ENCODE measurements around the gene PSMG2. TPM values are rescaled to one million over a fixed set of nuclear protein-coding genes. Genes with fewer than 3 reads are reported as not detected.

The PSMG2 gene
- total RNA-seq, 1 experiment from 2014 or later = 63.1 TPM

GRCh38 chr18:12749121-12749520 is 46.3 kb downstream of the PSMG2 start:
- ATAC-seq (no peak), DNase-seq (ENCODE audit: low read depth, low spot score) (no peak)
- BruUV-seq (replicated peaks) = no TSS peak
- intact Hi-C loops (cut with micrococcal nuclease; ENCODE audit: unreplicated experiment) (no loop called here), in situ Hi-C loops (cut with HindIII; ENCODE audit: low pct_unique_long_range_greater_than_20kb, low sequenced_read_pairs) (no loop called here)
- no peaks in the 10 kb centered on the region for H3K9me3 ChIP-seq (ENCODE audit: control insufficient read depth, insufficient read depth, low read depth, low read length)
- CTCF ChIA-PET = no interaction called here
- peaks cover 4% of the 10 kb centered on the region; the same call in 1 of the 2 replicates for H3K4me1 ChIP-seq (ENCODE audit: control insufficient read depth, insufficient read depth, low read length)
- no peak overlapping the region for H3K27ac ChIP-seq (ENCODE audit: low read length)
- POLR2A ChIA-PET = no interaction called here
- TF ChIP-seq TCF7L2 (IDR thresholded peaks at IDR 0.05; ENCODE audit: low read depth, low read length) = no peak
- H3K4me3 ChIP-seq (ENCODE audit: low read depth in 2 of 2, low read length in 2 of 2) = no peak overlapping the region
- no peaks in the 10 kb centered on the region for H3K36me3 ChIP-seq (ENCODE audit: control insufficient read depth, insufficient read depth, low read length)
- no peaks in the 10 kb centered on the region for H3K27me3 ChIP-seq (ENCODE audit: control insufficient read depth, insufficient read depth, low read length)

- POLR2A ChIA-PET = no interaction called here
- DNase-seq (ENCODE audit: low read depth, low spot score) = no peak
- CTCF ChIA-PET = interaction anchor here (0.5 to 0.6 kb wide), 2 partner anchors 13 to 96 kb away, joined by 3 to 6 read pairs; no protein-coding TSS in a partner anchor
Observed at GRCh38 chr18:12750076-12750714, 47.4 kb downstream of the PSMG2 start.

More at GRCh38 chr18:12750076-12750714, 47.4 kb downstream of the PSMG2 start:
- Histone ChIP-seq H3K4me3 (ENCODE audit: low read depth in 2 of 2, low read length in 2 of 2) (no peak overlapping the region), H3K36me3 (ENCODE audit: control insufficient read depth, insufficient read depth, low read length) (no peaks in the 10 kb centered on the region), H3K9me3 (ENCODE audit: control insufficient read depth, insufficient read depth, low read depth, low read length) (no peaks in the 10 kb centered on the region), H3K27ac (ENCODE audit: low read length) (no peak overlapping the region), H3K4me1 (ENCODE audit: control insufficient read depth, insufficient read depth, low read length) (peaks cover 4% of the 10 kb centered on the region; the same call in 1 of the 2 replicates), H3K27me3 (ENCODE audit: control insufficient read depth, insufficient read depth, low read length) (no peaks in the 10 kb centered on the region)
- no TSS peak for BruUV-seq (replicated peaks)
- in situ Hi-C loops (cut with HindIII; ENCODE audit: low pct_unique_long_range_greater_than_20kb, low sequenced_read_pairs) (no loop called here), intact Hi-C loops (cut with micrococcal nuclease; ENCODE audit: unreplicated experiment) (no loop called here)
- TF ChIP-seq REST (IDR thresholded peaks at IDR 0.05; ENCODE audit: insufficient read depth in 1 of 2, low read depth in 2 of 2, low read length in 1 of 2) (no peak), POLR2AphosphoS5 (IDR thresholded peaks at IDR 0.05; ENCODE audit: low read depth, low read length) (no peak), CTCF (IDR thresholded peaks at IDR 0.05) (no peak), SIN3A (IDR thresholded peaks at IDR 0.05; ENCODE audit: borderline replicate concordance, insufficient read depth, low read depth, low read length) (no peak), TCF7L2 (IDR thresholded peaks at IDR 0.05; ENCODE audit: low read depth, low read length) (no peak)
- peak; percentile 39 for ATAC-seq
